HEK293 (cell line): Measurements from ENCODE around the gene GPR180.

ENCODE experiments used
- CTCF ChIA-PET: fragments of 350-600 bp; formaldehyde crosslinking; extraction: SDS; loops from one replicate; lab custom pipeline; 2021; ENCODE audit warnings: antibody characterized with exemption; lab: Yijun Ruan, JAX
- POLR2A ChIA-PET: fragments of 300-600 bp; formaldehyde crosslinking; extraction: SDS; loops from one replicate; lab custom pipeline; 2020; ENCODE audit warnings: antibody characterized with exemption, inconsistent platforms; lab: Yijun Ruan, JAX
- H3K27ac ChIP-seq: fragments of 200-500 bp; sonication (Bioruptor generic); 2 replicates; pipeline ENCODE4 v1.5.1; 2014; ENCODE audit warnings: low read depth, low read length, control low read depth, inconsistent platforms; ENCODE audit errors: extremely low read depth
- H3K36me3 ChIP-seq, 2 experiments: fragments of 200-500 bp in 1 of 2; sonication (Bioruptor generic) in 1 of 2; 1 replicate in 1 of 2; 2 replicates in 1 of 2; pipeline ENCODE4 v1.5.1; 2014 to 2017; ENCODE audit warnings: inconsistent platforms in 2 of 2, low read length in 2 of 2; ENCODE audit not compliant: control insufficient read depth in 2 of 2, insufficient read depth in 1 of 2
- H3K4me1 ChIP-seq: fragments of 200-500 bp; sonication (Bioruptor generic); 2 replicates; pipeline ENCODE4 v1.5.1; 2014; ENCODE audit warnings: mild to moderate bottlenecking, low read length, inconsistent platforms; ENCODE audit not compliant: control insufficient read depth, insufficient read depth
- H3K4me3 ChIP-seq: 2 replicates; pipeline ENCODE4 v1.5.1; 2011; ENCODE audit warnings: low read depth, mild to moderate bottlenecking, control low read depth, low read length, moderate library complexity
- H3K9me3 ChIP-seq: fragments of 200-500 bp; sonication (Bioruptor generic); 2 replicates; pipeline ENCODE4 v1.5.1; 2014; ENCODE audit warnings: low read depth, low read length, inconsistent platforms; ENCODE audit not compliant: control insufficient read depth, insufficient read depth
- KLF1 ChIP-seq: fragments of 450-650 bp; formaldehyde crosslinking; IDR thresholded peaks from 2 replicates; pipeline ENCODE4 v1.5.1; 2016; ENCODE audit warnings: missing biosample characterization, missing genetic modification characterization
- REPIN1 ChIP-seq: fragments of 450-650 bp; formaldehyde crosslinking; IDR thresholded peaks from 2 replicates; pipeline ENCODE4 v1.5.1; 2017; ENCODE audit warnings: missing biosample characterization, missing genetic modification characterization, low read depth
- SALL2 ChIP-seq: fragments of 450-650 bp; formaldehyde crosslinking; IDR thresholded peaks from 2 replicates; pipeline ENCODE4 v1.5.0; 2017; ENCODE audit warnings: missing biosample characterization, mild to moderate bottlenecking, missing genetic modification characterization, borderline replicate concordance
- SP7 ChIP-seq: fragments of 450-650 bp; formaldehyde crosslinking; IDR thresholded peaks from 2 replicates; pipeline ENCODE4 v1.5.1; 2016; ENCODE audit warnings: missing biosample characterization, missing genetic modification characterization
- ZBTB21 ChIP-seq: fragments of 450-650 bp; formaldehyde crosslinking; IDR thresholded peaks from 2 replicates; pipeline ENCODE4 v1.5.1; 2017; ENCODE audit warnings: missing biosample characterization, missing genetic modification characterization
- ZBTB48 ChIP-seq: fragments of 450-650 bp; formaldehyde crosslinking; IDR thresholded peaks from 2 replicates; pipeline ENCODE4 v1.5.1; 2016; ENCODE audit warnings: missing biosample characterization, missing genetic modification characterization
- ZNF140 ChIP-seq: fragments of 450-650 bp; formaldehyde crosslinking; IDR thresholded peaks from 2 replicates; pipeline ENCODE4 v1.5.1; 2016; ENCODE audit warnings: missing biosample characterization, missing genetic modification characterization
- ZNF214 ChIP-seq: fragments of 450-650 bp; formaldehyde crosslinking; IDR thresholded peaks from 2 replicates; pipeline ENCODE4 v1.5.1; 2017; ENCODE audit warnings: missing biosample characterization, mild to moderate bottlenecking, missing genetic modification characterization, borderline replicate concordance
- ZNF266 ChIP-seq: fragments of 450-650 bp; formaldehyde crosslinking; IDR thresholded peaks from 2 replicates; pipeline ENCODE4 v1.5.1; 2016; ENCODE audit warnings: missing biosample characterization, missing genetic modification characterization, low read depth
- ZNF335 ChIP-seq: fragments of 450-650 bp; formaldehyde crosslinking; conservative IDR thresholded peaks from 2 replicates; pipeline ENCODE4 v1.5.1; 2016; ENCODE audit warnings: missing biosample characterization, missing genetic modification characterization
- ZNF416 ChIP-seq: fragments of 450-650 bp; formaldehyde crosslinking; IDR thresholded peaks from 2 replicates; pipeline ENCODE4 v1.5.1; 2016; ENCODE audit warnings: missing biosample characterization, missing genetic modification characterization
- ZNF426 ChIP-seq: fragments of 450-650 bp; formaldehyde crosslinking; IDR thresholded peaks from 2 replicates; pipeline ENCODE4 v1.5.1; 2017; ENCODE audit warnings: missing biosample characterization, missing genetic modification characterization, mild to moderate bottlenecking, inconsistent platforms, moderate library complexity
- ZNF548 ChIP-seq: fragments of 450-650 bp; formaldehyde crosslinking; IDR thresholded peaks from 2 replicates; pipeline ENCODE4 v1.5.1; 2016; ENCODE audit warnings: missing biosample characterization, missing genetic modification characterization
- ZNF558 ChIP-seq: fragments of 450-650 bp; formaldehyde crosslinking; IDR thresholded peaks from 2 replicates; pipeline ENCODE4 v1.5.1; 2016; ENCODE audit warnings: missing biosample characterization, missing genetic modification characterization
- ZNF561 ChIP-seq: fragments of 450-650 bp; IDR thresholded peaks from 2 replicates; pipeline ENCODE4 v1.5.1; 2018; ENCODE audit warnings: missing biosample characterization, missing genetic modification characterization, borderline replicate concordance
- ZNF600 ChIP-seq: fragments of 450-650 bp; formaldehyde crosslinking; IDR thresholded peaks from 2 replicates; pipeline ENCODE4 v1.5.1; 2016; ENCODE audit warnings: missing biosample characterization, missing genetic modification characterization
- ZNF670 ChIP-seq: fragments of 450-650 bp; formaldehyde crosslinking; IDR thresholded peaks from 2 replicates; pipeline ENCODE4 v1.5.1; 2016; ENCODE audit warnings: missing biosample characterization, missing genetic modification characterization, low read depth
- ZNF830 ChIP-seq: fragments of 450-650 bp; IDR thresholded peaks from 2 replicates; pipeline ENCODE4 v1.5.0; 2018; ENCODE audit warnings: missing biosample characterization, missing genetic modification characterization, low read depth, mild to moderate bottlenecking, moderate library complexity
- TF ChIP-seq, protein P1 (sequence below): fragments of 450-650 bp; formaldehyde crosslinking; IDR thresholded peaks from 2 replicates; pipeline ENCODE4 v1.5.1; 2016; ENCODE audit warnings: missing biosample characterization, missing genetic modification characterization, borderline replicate concordance
- TF ChIP-seq, protein P2 (sequence below): fragments of 450-650 bp; formaldehyde crosslinking; IDR thresholded peaks from 2 replicates; pipeline ENCODE4 v1.5.1; 2017; ENCODE audit warnings: missing biosample characterization, missing genetic modification characterization
- TF ChIP-seq, protein P3 (sequence below): fragments of 450-650 bp; formaldehyde crosslinking; IDR thresholded peaks from 2 replicates; pipeline ENCODE4 v1.5.1; 2017; ENCODE audit warnings: missing biosample characterization, missing genetic modification characterization
- TF ChIP-seq, protein P4 (sequence below): fragments of 450-650 bp; formaldehyde crosslinking; IDR thresholded peaks from 2 replicates; pipeline ENCODE4 v1.5.0; 2017; ENCODE audit warnings: missing biosample characterization, missing genetic modification characterization, borderline replicate concordance
- TF ChIP-seq, protein P5 (sequence below): fragments of 450-650 bp; formaldehyde crosslinking; IDR thresholded peaks from 2 replicates; pipeline ENCODE4 v1.5.1; 2016; ENCODE audit warnings: missing biosample characterization, missing genetic modification characterization

Gene GPR180

DNA sequence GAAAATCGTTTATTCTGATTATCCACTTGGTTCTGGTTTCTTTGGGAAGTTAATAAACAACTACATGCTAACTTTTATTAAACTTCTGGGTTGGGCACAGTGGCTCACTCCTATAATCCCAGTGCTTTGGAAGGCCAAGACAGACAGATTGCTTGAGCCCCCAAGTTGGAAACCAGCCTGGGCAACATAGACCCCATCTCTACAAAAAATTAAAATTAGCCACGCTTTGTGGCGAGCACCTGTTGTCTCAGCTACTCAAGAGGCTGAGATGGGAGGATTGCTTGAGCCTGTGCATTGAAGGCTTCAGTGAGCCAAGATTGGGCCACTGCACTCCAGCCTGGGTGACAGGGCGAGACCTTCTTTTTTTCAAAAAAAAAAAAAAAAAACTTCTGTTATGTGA is 21.7 kb downstream of the GPR180 start:
- TF ChIP-seq KLF1 (tag by site-specific recombination) (no peak), ZNF670 (tag by site-specific recombination) (no peak), ZBTB48 (tag by site-specific recombination) (no peak), SP7 (tag by site-specific recombination) (no peak), REPIN1 (no peak)
- TF ChIP-seq, protein P1, sequence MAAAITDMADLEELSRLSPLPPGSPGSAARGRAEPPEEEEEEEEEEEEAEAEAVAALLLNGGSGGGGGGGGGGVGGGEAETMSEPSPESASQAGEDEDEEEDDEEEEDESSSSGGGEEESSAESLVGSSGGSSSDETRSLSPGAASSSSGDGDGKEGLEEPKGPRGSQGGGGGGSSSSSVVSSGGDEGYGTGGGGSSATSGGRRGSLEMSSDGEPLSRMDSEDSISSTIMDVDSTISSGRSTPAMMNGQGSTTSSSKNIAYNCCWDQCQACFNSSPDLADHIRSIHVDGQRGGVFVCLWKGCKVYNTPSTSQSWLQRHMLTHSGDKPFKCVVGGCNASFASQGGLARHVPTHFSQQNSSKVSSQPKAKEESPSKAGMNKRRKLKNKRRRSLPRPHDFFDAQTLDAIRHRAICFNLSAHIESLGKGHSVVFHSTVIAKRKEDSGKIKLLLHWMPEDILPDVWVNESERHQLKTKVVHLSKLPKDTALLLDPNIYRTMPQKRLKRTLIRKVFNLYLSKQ (tag by site-specific recombination), result no peak
- POLR2A ChIA-PET, result interaction anchor here (0.6 kb wide), 1 partner anchor 428 kb away, joined by 3 read pairs; no protein-coding TSS in a partner anchor
- Histone ChIP-seq H3K27ac (no peak overlapping the region), H3K4me1 (no peaks in the 10 kb centered on the region), H3K9me3 (no peaks in the 10 kb centered on the region), H3K36me3 (peaks cover 3 to 74% of the 10 kb centered on the region in 2 experiments), H3K4me3 (no peak overlapping the region)
- CTCF ChIA-PET, result interaction anchor here (1.4 kb wide), 1 partner anchor 188 kb away, joined by 5 read pairs; no protein-coding TSS in a partner anchor

DNA sequence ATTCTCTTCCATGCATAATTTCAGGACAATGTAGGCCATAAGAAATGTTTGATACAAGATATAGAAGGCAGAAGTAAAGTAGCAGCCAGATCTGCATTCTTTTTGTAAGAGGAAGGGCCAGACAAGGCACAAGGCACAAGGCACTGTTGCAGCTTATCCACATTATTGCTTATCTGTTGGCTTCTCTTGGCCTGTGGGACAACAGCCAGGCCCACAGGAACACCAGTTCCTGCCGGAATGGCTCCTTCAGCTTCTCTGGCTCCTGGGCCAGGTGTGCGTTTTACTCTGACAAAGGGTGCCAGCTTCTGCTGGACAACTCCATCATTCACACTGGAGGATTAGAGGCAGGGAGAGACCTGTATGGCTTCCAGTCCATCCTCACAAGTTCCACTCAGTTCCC is 29.2 kb downstream of the GPR180 start:
- Histone ChIP-seq H3K4me1 (no peaks in the 10 kb centered on the region), H3K9me3 (no peaks in the 10 kb centered on the region), H3K27ac (no peak overlapping the region), H3K36me3 (peaks cover 0 to 44% of the 10 kb centered on the region in 2 experiments; a peak in 2 of 3 replicates), H3K4me3 (no peak overlapping the region)
- CTCF ChIA-PET, result interaction anchor here (0.6 to 2.5 kb wide), 8 partner anchors 11 to 774 kb away, joined by 3 to 10 read pairs (median 4); partner anchors contain the start of gene SOX21
- POLR2A ChIA-PET, result no interaction called here
- no peak for TF ChIP-seq ZNF266

DNA sequence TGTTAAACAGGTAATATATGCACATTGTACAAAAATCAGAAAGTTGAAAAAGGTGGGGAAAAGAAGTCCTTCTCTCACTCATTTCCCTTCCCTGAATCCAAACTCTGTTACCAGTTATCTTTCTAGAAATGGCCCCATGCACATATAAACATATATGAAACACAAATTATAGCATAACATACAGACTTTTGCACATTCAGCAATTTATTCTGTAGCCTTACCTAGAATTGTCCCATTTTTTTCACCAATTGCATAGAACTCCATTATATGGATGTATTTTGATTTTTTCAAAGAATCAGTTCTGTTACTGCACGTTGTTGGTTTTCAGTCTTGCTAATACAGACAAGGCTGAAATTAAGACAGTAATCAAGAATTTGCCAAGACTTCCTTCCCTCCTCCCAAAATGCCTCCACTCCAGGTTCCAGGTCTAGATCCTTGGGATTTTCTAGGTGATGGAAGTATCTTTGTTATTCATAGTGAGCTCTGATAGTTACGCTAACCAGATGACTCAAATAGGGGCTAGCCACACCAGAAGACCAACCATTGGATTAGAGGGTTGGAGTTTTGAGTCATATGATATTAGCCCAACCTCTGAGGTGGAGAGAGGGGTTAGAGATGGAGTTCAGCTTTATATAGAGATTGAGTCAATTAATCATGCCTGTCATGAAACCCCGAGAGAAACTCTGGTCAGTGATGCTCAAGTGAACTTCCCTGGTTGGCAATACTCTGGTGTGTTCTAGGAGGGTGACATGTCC is 30.7 kb downstream of the GPR180 start:
- Histone ChIP-seq H3K4me3 (no peak overlapping the region), H3K9me3 (no peaks in the 10 kb centered on the region), H3K36me3 (peaks cover 0 to 34% of the 10 kb centered on the region in 2 experiments; a peak in 2 of 3 replicates), H3K27ac (no peak overlapping the region), H3K4me1 (no peaks in the 10 kb centered on the region)
- POLR2A ChIA-PET, result no interaction called here
- CTCF ChIA-PET, result interaction anchor here (0.6 kb wide), 1 partner anchor 15 kb away, joined by 3 read pairs; no protein-coding TSS in a partner anchor
- TF ChIP-seq ZNF558 (tag by site-specific recombination), result no peak
- no peak for TF ChIP-seq ZNF600 (tag by site-specific recombination)
- no peak for TF ChIP-seq ZNF335
- TF ChIP-seq, protein P2, sequence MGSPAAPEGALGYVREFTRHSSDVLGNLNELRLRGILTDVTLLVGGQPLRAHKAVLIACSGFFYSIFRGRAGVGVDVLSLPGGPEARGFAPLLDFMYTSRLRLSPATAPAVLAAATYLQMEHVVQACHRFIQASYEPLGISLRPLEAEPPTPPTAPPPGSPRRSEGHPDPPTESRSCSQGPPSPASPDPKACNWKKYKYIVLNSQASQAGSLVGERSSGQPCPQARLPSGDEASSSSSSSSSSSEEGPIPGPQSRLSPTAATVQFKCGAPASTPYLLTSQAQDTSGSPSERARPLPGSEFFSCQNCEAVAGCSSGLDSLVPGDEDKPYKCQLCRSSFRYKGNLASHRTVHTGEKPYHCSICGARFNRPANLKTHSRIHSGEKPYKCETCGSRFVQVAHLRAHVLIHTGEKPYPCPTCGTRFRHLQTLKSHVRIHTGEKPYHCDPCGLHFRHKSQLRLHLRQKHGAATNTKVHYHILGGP (tag by site-specific recombination), result no peak
- TF ChIP-seq ZNF140 (tag by site-specific recombination), result no peak
- no peak for TF ChIP-seq ZNF416 (tag by site-specific recombination)
- TF ChIP-seq ZBTB21 (tag by site-specific recombination), result no peak
- no peak for TF ChIP-seq ZNF548 (tag by site-specific recombination)
- TF ChIP-seq ZNF830 (tag by site-specific recombination), result no peak
- TF ChIP-seq, protein P3, sequence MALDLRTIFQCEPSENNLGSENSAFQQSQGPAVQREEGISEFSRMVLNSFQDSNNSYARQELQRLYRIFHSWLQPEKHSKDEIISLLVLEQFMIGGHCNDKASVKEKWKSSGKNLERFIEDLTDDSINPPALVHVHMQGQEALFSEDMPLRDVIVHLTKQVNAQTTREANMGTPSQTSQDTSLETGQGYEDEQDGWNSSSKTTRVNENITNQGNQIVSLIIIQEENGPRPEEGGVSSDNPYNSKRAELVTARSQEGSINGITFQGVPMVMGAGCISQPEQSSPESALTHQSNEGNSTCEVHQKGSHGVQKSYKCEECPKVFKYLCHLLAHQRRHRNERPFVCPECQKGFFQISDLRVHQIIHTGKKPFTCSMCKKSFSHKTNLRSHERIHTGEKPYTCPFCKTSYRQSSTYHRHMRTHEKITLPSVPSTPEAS (tag by site-specific recombination), result no peak
- no peak for TF ChIP-seq ZNF561
- no peak for TF ChIP-seq SALL2
- TF ChIP-seq ZNF426, result no peak
- no peak for TF ChIP-seq ZNF214 (tag by site-specific recombination)
- TF ChIP-seq, protein P4, sequence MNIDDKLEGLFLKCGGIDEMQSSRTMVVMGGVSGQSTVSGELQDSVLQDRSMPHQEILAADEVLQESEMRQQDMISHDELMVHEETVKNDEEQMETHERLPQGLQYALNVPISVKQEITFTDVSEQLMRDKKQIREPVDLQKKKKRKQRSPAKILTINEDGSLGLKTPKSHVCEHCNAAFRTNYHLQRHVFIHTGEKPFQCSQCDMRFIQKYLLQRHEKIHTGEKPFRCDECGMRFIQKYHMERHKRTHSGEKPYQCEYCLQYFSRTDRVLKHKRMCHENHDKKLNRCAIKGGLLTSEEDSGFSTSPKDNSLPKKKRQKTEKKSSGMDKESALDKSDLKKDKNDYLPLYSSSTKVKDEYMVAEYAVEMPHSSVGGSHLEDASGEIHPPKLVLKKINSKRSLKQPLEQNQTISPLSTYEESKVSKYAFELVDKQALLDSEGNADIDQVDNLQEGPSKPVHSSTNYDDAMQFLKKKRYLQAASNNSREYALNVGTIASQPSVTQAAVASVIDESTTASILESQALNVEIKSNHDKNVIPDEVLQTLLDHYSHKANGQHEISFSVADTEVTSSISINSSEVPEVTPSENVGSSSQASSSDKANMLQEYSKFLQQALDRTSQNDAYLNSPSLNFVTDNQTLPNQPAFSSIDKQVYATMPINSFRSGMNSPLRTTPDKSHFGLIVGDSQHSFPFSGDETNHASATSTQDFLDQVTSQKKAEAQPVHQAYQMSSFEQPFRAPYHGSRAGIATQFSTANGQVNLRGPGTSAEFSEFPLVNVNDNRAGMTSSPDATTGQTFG, result no peak
- TF ChIP-seq, protein P5, sequence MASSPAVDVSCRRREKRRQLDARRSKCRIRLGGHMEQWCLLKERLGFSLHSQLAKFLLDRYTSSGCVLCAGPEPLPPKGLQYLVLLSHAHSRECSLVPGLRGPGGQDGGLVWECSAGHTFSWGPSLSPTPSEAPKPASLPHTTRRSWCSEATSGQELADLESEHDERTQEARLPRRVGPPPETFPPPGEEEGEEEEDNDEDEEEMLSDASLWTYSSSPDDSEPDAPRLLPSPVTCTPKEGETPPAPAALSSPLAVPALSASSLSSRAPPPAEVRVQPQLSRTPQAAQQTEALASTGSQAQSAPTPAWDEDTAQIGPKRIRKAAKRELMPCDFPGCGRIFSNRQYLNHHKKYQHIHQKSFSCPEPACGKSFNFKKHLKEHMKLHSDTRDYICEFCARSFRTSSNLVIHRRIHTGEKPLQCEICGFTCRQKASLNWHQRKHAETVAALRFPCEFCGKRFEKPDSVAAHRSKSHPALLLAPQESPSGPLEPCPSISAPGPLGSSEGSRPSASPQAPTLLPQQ (tag by site-specific recombination), result no peak
